Cardiac fibroblast (primary cell): ENCODE measurements around the gene FAM50A.
A peak's percentile ranks its signal among the peaks of the same experiment; 100 is the strongest.

Experiments
- DNase-seq, 2 donors: peaks; one replicate each; pipeline versions ENCODE4 v3.0.0 to v3.0.0-alpha.2; 2010; ENCODE audit warnings: low read depth in 2 of 2
- H3K4me3 ChIP-seq, 2 donors: replicated peaks in 1 of 2; 1 replicate in 1 of 2; 2 replicates in 1 of 2; pipeline ENCODE4 v1.5.1; 2011; ENCODE audit warnings: low read depth in 2 of 2, low read length in 2 of 2, mild to moderate bottlenecking in 2 of 2, moderate library complexity in 1 of 2
- TF ChIP-seq, protein P1 (sequence below): IDR thresholded peaks from one replicate; pipeline ENCODE4 v1.5.1; 2011; ENCODE audit warnings: low read depth, mild to moderate bottlenecking, low read length, inconsistent platforms

The FAM50A gene

DNA sequence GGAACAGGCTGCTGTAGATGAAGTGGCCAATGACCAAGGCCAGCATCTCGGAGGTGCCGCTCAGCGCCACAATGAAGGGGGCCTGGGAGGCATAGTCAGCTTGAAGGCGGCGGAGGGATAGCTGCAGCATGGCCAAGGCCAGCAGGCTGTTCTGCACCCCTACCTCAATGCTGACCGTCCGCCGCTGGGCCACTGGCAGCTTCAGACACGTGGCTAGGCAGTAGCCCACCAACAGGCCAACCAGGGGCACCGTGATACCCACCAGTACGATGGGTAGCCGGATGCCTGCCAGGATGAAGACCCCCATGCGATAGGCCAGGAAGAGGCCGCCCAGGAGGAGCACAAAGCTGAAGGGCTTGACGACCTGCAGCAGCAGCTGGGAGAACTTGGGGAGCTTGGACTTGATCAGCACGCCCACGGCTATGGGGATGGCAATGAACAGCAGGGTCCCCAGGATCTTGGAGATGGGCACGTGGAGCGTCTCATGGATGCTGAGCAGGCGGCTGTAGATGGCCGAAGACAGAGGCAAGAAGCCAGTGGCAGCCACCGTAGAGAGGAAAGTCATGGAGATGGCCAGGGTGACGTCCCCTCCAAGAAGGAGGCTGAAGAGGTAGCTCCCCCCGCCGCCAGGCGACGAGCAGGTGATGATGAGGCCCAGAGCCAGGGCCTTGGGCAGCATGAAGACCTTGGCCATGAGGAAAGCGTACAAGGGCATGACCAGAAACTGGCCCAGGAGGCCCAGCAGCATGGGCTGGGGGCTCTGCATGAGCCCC lies 43.8 kb downstream of the FAM50A start:
- TF ChIP-seq, protein P1, sequence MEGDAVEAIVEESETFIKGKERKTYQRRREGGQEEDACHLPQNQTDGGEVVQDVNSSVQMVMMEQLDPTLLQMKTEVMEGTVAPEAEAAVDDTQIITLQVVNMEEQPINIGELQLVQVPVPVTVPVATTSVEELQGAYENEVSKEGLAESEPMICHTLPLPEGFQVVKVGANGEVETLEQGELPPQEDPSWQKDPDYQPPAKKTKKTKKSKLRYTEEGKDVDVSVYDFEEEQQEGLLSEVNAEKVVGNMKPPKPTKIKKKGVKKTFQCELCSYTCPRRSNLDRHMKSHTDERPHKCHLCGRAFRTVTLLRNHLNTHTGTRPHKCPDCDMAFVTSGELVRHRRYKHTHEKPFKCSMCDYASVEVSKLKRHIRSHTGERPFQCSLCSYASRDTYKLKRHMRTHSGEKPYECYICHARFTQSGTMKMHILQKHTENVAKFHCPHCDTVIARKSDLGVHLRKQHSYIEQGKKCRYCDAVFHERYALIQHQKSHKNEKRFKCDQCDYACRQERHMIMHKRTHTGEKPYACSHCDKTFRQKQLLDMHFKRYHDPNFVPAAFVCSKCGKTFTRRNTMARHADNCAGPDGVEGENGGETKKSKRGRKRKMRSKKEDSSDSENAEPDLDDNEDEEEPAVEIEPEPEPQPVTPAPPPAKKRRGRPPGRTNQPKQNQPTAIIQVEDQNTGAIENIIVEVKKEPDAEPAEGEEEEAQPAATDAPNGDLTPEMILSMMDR, result no peak
- no peak for DNase-seq

DNA sequence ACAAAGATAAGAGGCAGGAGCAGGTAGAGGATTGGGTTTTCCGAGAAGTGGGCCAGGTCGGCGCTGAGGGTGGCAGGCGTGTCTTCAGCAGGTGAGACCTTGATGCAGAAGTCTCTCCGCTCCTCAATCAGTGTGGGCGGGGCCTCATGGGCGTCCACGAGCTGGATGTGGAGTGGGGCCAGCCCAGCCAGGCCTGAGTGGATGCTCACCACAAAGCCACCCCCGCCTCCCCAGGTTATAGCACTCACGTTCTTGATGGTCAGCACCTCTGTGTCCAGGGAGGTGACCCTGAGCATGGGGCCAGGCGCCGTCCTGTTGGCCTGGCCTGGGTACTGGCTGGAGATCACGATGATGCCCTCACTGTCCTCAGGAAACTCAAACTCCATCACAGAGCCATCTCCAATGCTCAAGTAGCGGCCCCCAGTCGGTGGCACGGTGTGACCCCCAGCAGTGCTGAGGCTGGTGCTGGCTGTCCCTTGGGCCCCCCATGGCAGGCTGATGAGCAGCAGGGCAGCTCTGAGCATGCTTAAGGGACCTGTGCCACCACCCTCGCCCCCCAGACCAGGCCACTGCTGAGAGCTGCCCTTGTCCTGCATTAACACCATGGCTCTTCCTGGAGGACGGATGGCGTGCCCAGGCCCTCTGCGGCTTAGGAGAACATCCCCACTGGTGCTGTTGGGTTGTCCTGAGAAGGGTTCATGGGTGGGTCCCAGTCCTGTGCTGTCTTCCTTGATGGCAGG lies 44.6 kb downstream of the FAM50A start:
- no peak overlapping the region for H3K4me3 ChIP-seq
- TF ChIP-seq, protein P1, result no peak
- DNase-seq, result no peak

More for the DNA sequence above, 43.8 kb downstream of the FAM50A start:
- H3K4me3 ChIP-seq, result no peak overlapping the region

DNA sequence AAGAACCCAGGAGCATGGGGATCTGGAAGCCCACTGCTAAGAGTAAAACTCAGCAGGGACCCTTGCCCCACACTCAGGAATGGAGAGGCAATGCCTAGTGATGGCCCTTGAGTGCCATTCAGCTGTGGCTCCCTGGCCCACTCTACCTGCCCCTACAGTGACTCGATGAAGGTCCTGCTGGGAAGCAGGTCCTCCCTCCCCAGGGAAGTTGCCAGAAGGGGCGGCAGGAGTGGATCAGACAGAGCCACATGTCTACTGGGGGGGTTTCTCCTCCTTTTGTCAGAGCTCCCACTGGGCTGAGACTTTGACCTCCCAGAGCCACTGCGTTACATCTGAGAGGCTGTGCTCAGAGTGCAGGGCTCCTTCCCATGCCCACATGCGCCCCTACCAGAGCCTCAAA lies 45.2 kb downstream of the FAM50A start:
- peak overlapping the region in 1 of 2 donors; percentile 58 for H3K4me3 ChIP-seq
- TF ChIP-seq, protein P1, result no peak
- no peak for DNase-seq

DNA sequence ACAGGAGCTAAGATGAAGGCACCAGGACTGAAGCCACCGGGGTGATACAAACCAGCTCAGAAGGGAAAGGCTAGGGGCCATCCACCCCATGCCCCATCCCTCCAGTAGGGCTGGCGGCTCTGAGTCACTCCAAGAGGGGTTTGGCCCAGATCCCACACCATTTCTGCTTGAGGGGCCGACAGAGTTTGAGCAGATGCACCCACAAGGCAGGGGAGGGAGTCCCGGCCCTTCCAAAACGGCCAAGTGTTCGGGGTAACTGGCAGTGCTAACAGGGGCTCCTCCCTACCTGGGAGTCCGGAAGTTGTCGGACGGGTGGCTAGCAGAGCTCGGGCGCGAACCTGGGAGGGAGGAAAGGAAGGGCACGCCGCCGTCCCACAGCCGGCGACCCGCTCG lies 46.1 kb downstream of the FAM50A start:
- TF ChIP-seq, protein P1, result no peak
- H3K4me3 ChIP-seq, result peak overlapping the region; percentile 58 to 62
- DNase-seq, result peak; percentile 52 to 56

DNA sequence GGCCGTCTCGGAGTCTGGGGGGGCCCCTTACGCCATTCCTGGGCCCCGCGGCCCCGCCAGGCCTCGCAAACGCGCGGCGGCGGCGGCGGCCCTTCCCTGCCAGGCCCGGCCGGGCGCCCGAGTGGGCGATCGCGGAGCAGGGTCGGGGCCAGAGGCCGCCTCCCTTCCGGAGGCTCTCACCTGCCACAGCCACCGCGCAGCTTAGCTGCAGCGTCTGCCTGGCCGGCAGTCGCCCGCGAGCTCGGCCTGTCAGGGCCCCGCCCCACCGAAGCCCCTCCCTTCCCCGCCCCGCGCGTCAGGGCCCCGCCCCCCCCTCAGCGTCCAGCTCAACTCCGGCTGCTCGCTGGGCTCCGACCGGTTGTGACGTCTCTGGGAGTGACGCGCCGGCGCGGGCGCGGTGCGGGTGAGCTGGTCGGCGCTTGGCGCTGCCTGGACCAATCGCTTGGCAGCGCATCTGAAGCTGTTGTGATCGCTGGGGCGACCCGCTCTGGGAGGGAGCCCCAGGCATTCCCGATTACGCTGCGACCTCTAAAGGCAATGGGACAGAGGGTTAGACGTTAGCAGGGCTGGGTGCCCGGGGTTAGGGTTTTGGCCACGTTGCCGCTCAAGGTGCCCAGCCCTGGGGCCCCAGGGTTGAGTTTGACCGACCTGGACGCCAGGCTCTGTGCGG lies 46.6 kb downstream of the FAM50A start, which contains the start of gene SLC10A3:
Gene SLC10A3 (minus strand): TSS at position 216 of the 670 bp plus-strand sequence. CDS start 1,689 bp downstream, outside the sequence.
- TF ChIP-seq, protein P1, result no peak
- peak within 1 kb of the TSS; percentile 62 to 63 for H3K4me3 ChIP-seq
- peak; percentile 91 to 96 for DNase-seq

DNA sequence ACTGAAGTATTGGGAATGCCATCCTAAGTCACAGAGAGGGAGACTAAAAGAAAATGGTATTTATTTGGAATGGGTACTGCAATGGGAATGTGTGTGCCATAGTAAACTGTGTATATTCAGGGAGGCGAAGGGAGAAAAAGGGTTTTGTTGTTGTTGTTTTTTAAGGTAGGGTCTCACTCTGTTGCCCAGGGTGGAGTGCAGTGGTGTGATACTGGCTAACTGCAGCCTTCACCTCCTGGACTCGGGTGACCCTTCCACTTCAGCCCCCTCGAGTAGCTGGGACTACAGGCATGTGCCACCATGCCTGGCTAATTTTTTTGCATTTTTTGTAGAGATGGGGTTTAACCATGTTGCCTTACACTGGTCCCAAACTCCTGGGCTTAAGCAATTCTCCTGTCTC lies 50.8 kb downstream of the FAM50A start:
- H3K4me3 ChIP-seq, result no peak overlapping the region
- TF ChIP-seq, protein P1, result no peak

More for the DNA sequence above, 50.8 kb downstream of the FAM50A start:
- no peak for DNase-seq
